K562 (cell line): ENCODE data around the gene SCYL1. TPM values are rescaled to one million over a fixed set of nuclear protein-coding genes. Genes with fewer than 3 reads are reported as not detected.
A peak's percentile ranks its signal among the peaks of the same experiment; 100 is the strongest.

Experiments
- CBX3 ChIP-seq, 2 experiments: IDR thresholded peaks; 1 replicate in 1 of 2; 2 replicates in 1 of 2; pipeline ENCODE4 v1.6.1; 2012; ENCODE audit warnings: inconsistent platforms in 2 of 2, low read length in 2 of 2, borderline replicate concordance in 1 of 2, control low read depth in 1 of 2
- HDAC3 ChIP-seq: fragments of 450-650 bp; IDR thresholded peaks from 2 replicates; pipeline ENCODE4 v1.6.1; 2018; ENCODE audit warnings: borderline replicate concordance, mild to moderate bottlenecking, moderate library complexity; ENCODE audit not compliant: partially characterized antibody
- HEY1 ChIP-seq: fragments of 250-450 bp; sonication (Bioruptor Pico); IDR thresholded peaks from 2 replicates; pipeline ENCODE4 v1.5.0; 2020; ENCODE audit warnings: mild to moderate bottlenecking, moderate library complexity, borderline replicate concordance
- HNRNPK ChIP-seq: fragments of 200-400 bp; formaldehyde crosslinking; IDR thresholded peaks from one replicate; pipeline ENCODE4 v1.6.1; 2018; ENCODE audit warnings: mild to moderate bottlenecking, low read depth, low read length; ENCODE audit not compliant: poor library complexity, severe bottlenecking
- HNRNPL ChIP-seq: fragments of 200-400 bp; formaldehyde crosslinking; IDR thresholded peaks from 2 replicates; pipeline ENCODE4 v1.6.1; 2017; ENCODE audit warnings: low read depth, mild to moderate bottlenecking, low read length
- HOXB6 ChIP-seq: fragments of 250-450 bp; sonication (Bioruptor Pico); IDR thresholded peaks from 2 replicates; pipeline ENCODE4 v1.5.1; 2022; ENCODE audit warnings: mild to moderate bottlenecking, borderline replicate concordance
- MEIS2 ChIP-seq: fragments of 450-650 bp; IDR thresholded peaks from 2 replicates; pipeline ENCODE4 v1.6.1; 2014; ENCODE audit warnings: mild to moderate bottlenecking; ENCODE audit not compliant: partially characterized antibody
- PHF8 ChIP-seq: fragments of 200-600 bp; sonication (generic); IDR thresholded peaks from 2 replicates; pipeline ENCODE4 v1.6.1; 2012; ENCODE audit warnings: mixed run types, mild to moderate bottlenecking, inconsistent platforms, low read length, moderate library complexity, borderline replicate concordance
- POLR2AphosphoS5 ChIP-seq: IDR thresholded peaks from 2 replicates; pipeline ENCODE4 v1.6.1; 2011; ENCODE audit warnings: mild to moderate bottlenecking, low read depth, low read length, moderate library complexity; ENCODE audit not compliant: control insufficient read depth, insufficient read depth
- POLR2G ChIP-seq: fragments of 200-400 bp; formaldehyde crosslinking; IDR thresholded peaks from 2 replicates; pipeline ENCODE4 v1.6.1; 2017; ENCODE audit warnings: low read depth, mild to moderate bottlenecking, antibody characterized with exemption, low read length, moderate library complexity
- POLR3A ChIP-seq: IDR thresholded peaks from 2 replicates; pipeline ENCODE4 v1.6.1; 2011; ENCODE audit warnings: borderline replicate concordance, mild to moderate bottlenecking, moderate library complexity; ENCODE audit not compliant: insufficient read length, insufficient read depth; ENCODE audit errors: extremely low read depth
- RBM14 ChIP-seq: fragments of 200-400 bp; formaldehyde crosslinking; IDR thresholded peaks from 2 replicates; pipeline ENCODE4 v1.6.1; 2018; ENCODE audit warnings: low read depth, mild to moderate bottlenecking, low read length, moderate library complexity, borderline replicate concordance; ENCODE audit not compliant: insufficient read depth
- RFX5 ChIP-seq: IDR thresholded peaks from 2 replicates; pipeline ENCODE4 v1.6.1; 2011; ENCODE audit warnings: low read depth, mild to moderate bottlenecking, improper control_type of control experiment, low read length
- ZBTB33 ChIP-seq: sonication (generic); formaldehyde crosslinking; IDR thresholded peaks from 2 replicates; pipeline ENCODE4 v1.8.1; 2023; ENCODE audit warnings: mild to moderate bottlenecking, missing genetic modification reagents
- polyA plus RNA-seq, 8 experiments: library from polyadenylated mRNA; depleted of rRNA in 4 of 8; stranded (reverse) in 5 of 8; unstranded in 3 of 8; fragments of >200 nt; fragmentation: Nextera tagmentation in 2 of 8; fragmentation: Illumina TruSeq in 1 of 8; extraction: Ambion mirVana in 2 of 8; extraction: Trizol in 1 of 8; gene quantifications; 2 replicates each; pipeline versions ENCODE4 v1.2.1 to v1.2.3, GENCODE V29; 2011 to 2014; ENCODE audit warnings: inconsistent platforms in 1 of 8, missing spikeins in 1 of 8
- total RNA-seq, 7 experiments: library from RNA; depleted of rRNA in 6 of 7; stranded (reverse); fragments of >200 nt in 6 of 7; fragmentation: Illumina TruSeq in 2 of 7; extraction: Trizol in 2 of 7; gene quantifications; 2 replicates each; pipeline versions ENCODE4 v1.2.1 to v1.2.3, GENCODE V29; 2011 to 2021; ENCODE audit warnings: low replicate concordance in 1 of 7
- TF ChIP-seq, protein P1 (sequence below), 2 experiments: fragments of 450-650 bp in 1 of 2; IDR thresholded peaks; 2 replicates each; pipeline ENCODE4 v1.6.1; 2011 to 2017; ENCODE audit warnings: low read depth in 2 of 2, antibody characterized with exemption in 1 of 2, borderline replicate concordance in 1 of 2, low read length in 1 of 2, mild to moderate bottlenecking in 1 of 2, mixed read lengths in 1 of 2; ENCODE audit not compliant: control insufficient read depth in 1 of 2

Gene SCYL1
- total and polyA plus RNA-seq, 9 of the 15 experiments (the other 6 are each of a cell fraction or from before 2014, with no cell fraction given) = 1.9 to 145 (median 57.6) TPM

- TF ChIP-seq HNRNPK (peak; percentile 45), HEY1 (peak; percentile 64; the same call in 1 of the 2 replicates), PHF8 (peak; percentile 5; the same call in 1 of the 2 replicates), RFX5 (no peak), HNRNPL (peak; percentile 86; the same call in 1 of the 2 replicates), CBX3 (IDR thresholded peaks at IDR 0.05; ENCODE audit: borderline replicate concordance in 1 of 2, low read length in 2 of 2) (0 out of 3 replicates have a peak, but pooled peaks of 1 of the 2 experiments have one; percentile 4), RBM14 (0 out of 2 replicates have a peak, but pooled peaks have one; percentile 0), MEIS2 (peak; percentile 16), HDAC3 (peak; percentile 64), ZBTB33 (CRISPR knock-in tag) (peak; percentile 18; the same call in 1 of the 2 replicates), HOXB6 (CRISPR knock-in tag) (no peak), POLR2G (peak; percentile 67), POLR2AphosphoS5 (peak; percentile 40), POLR3A (no peak)
- TF ChIP-seq, protein P1, sequence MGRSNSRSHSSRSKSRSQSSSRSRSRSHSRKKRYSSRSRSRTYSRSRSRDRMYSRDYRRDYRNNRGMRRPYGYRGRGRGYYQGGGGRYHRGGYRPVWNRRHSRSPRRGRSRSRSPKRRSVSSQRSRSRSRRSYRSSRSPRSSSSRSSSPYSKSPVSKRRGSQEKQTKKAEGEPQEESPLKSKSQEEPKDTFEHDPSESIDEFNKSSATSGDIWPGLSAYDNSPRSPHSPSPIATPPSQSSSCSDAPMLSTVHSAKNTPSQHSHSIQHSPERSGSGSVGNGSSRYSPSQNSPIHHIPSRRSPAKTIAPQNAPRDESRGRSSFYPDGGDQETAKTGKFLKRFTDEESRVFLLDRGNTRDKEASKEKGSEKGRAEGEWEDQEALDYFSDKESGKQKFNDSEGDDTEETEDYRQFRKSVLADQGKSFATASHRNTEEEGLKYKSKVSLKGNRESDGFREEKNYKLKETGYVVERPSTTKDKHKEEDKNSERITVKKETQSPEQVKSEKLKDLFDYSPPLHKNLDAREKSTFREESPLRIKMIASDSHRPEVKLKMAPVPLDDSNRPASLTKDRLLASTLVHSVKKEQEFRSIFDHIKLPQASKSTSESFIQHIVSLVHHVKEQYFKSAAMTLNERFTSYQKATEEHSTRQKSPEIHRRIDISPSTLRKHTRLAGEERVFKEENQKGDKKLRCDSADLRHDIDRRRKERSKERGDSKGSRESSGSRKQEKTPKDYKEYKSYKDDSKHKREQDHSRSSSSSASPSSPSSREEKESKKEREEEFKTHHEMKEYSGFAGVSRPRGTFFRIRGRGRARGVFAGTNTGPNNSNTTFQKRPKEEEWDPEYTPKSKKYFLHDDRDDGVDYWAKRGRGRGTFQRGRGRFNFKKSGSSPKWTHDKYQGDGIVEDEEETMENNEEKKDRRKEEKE (IDR thresholded peaks at IDR 0.05; ENCODE audit: borderline replicate concordance in 1 of 2, control insufficient read depth in 1 of 2, low read depth in 2 of 2, low read length in 1 of 2) = 0 out of 4 replicates have a peak, but pooled peaks of 1 of the 2 experiments have one; percentile 70
Observed at GRCh38 chr11:65503368-65503948, 21.4 kb upstream of the SCYL1 start (continued).
